Mammary epithelial cell (primary cell): ENCODE results near the gene DSCAM.

Source experiments
- EZH2 ChIP-seq: IDR thresholded peaks from 2 replicates; pipeline ENCODE4 v1.6.1; 2012; ENCODE audit warnings: low read length, inconsistent platforms, borderline replicate concordance
- TF ChIP-seq, protein P1 (sequence below), 2 donors: IDR thresholded peaks in 1 of 2; conservative IDR thresholded peaks in 1 of 2; 2 replicates each; pipeline ENCODE4 v1.5.1; 2011 to 2012; ENCODE audit warnings: inconsistent platforms in 2 of 2, low read length in 2 of 2, mild to moderate bottlenecking in 2 of 2, control low read depth in 1 of 2, low read depth in 1 of 2; ENCODE audit not compliant: insufficient read depth in 1 of 2; ENCODE audit errors: extremely low read depth in 1 of 2

DNA sequence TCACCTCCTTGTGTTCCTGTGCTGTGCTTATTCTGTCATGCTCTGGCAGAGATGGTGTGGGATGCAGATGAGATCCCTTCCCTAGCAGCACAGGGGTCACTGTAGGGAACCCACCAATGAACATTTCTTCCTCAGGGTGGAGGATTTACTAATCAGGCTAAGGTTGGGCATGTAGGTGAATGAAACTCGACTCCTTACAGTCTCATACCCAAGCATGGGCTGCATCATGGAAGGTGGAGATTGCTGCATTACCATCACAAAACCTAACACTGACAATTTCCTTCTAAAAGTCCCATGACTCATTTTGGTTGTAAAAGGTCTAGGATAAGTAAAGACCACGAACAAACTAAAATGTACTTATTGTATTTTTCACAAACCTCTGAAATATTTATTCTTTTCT is 399.9 kb downstream of the DSCAM start:
- no peak for TF ChIP-seq EZH2
- TF ChIP-seq, protein P1, sequence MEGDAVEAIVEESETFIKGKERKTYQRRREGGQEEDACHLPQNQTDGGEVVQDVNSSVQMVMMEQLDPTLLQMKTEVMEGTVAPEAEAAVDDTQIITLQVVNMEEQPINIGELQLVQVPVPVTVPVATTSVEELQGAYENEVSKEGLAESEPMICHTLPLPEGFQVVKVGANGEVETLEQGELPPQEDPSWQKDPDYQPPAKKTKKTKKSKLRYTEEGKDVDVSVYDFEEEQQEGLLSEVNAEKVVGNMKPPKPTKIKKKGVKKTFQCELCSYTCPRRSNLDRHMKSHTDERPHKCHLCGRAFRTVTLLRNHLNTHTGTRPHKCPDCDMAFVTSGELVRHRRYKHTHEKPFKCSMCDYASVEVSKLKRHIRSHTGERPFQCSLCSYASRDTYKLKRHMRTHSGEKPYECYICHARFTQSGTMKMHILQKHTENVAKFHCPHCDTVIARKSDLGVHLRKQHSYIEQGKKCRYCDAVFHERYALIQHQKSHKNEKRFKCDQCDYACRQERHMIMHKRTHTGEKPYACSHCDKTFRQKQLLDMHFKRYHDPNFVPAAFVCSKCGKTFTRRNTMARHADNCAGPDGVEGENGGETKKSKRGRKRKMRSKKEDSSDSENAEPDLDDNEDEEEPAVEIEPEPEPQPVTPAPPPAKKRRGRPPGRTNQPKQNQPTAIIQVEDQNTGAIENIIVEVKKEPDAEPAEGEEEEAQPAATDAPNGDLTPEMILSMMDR (conservative IDR thresholded peaks at IDR 0.05 in 1 of 2, IDR thresholded peaks at IDR 0.05 in 1 of 2; ENCODE audit: extremely low read depth in 1 of 2, insufficient read depth in 1 of 2, low read depth in 1 of 2, low read length in 2 of 2), result no peak
